Ishikawa (cell line): ENCODE results near the gene CDK7.

Source experiments
- CEBPB ChIP-seq: IDR thresholded peaks from 2 replicates; pipeline ENCODE4 v1.6.1; 2012
- CREB1 ChIP-seq: IDR thresholded peaks from 2 replicates; pipeline ENCODE4 v1.6.1; 2012; ENCODE audit warnings: low read depth
- EGR1 ChIP-seq: IDR thresholded peaks from 2 replicates; pipeline ENCODE4 v1.6.1; 2012
- EP300 ChIP-seq: IDR thresholded peaks from 2 replicates; pipeline ENCODE4 v1.6.1; 2012; ENCODE audit warnings: borderline replicate concordance
- FOXM1 ChIP-seq: IDR thresholded peaks from 2 replicates; pipeline ENCODE4 v1.6.1; 2012; ENCODE audit warnings: low read depth, borderline replicate concordance
- NFIC ChIP-seq: IDR thresholded peaks from 2 replicates; pipeline ENCODE4 v1.6.1; 2012
- RAD21 ChIP-seq: IDR thresholded peaks from 2 replicates; pipeline ENCODE4 v1.6.1; 2012; ENCODE audit warnings: low read depth
- TAF1 ChIP-seq: IDR thresholded peaks from 2 replicates; pipeline ENCODE4 v1.6.1; 2012; ENCODE audit warnings: low read depth, mild to moderate bottlenecking
- TCF12 ChIP-seq: IDR thresholded peaks from 2 replicates; pipeline ENCODE4 v1.6.1; 2012; ENCODE audit warnings: low read depth
- TEAD4 ChIP-seq: IDR thresholded peaks from 2 replicates; pipeline ENCODE4 v1.6.1; 2012
- YY1 ChIP-seq: IDR thresholded peaks from 2 replicates; pipeline ENCODE4 v1.6.1; 2012; ENCODE audit warnings: low read depth
- ZBTB7A ChIP-seq: IDR thresholded peaks from 2 replicates; pipeline ENCODE4 v1.6.1; 2012; ENCODE audit warnings: low read depth
- TF ChIP-seq, protein P1 (sequence below): IDR thresholded peaks from 2 replicates; pipeline ENCODE4 v1.6.1; 2012
- TF ChIP-seq, protein P2 (sequence below): IDR thresholded peaks from 2 replicates; pipeline ENCODE4 v1.6.1; 2012
- TF ChIP-seq, protein P3 (sequence below): IDR thresholded peaks from 2 replicates; pipeline ENCODE4 v1.6.1; 2012; ENCODE audit warnings: low read depth, mild to moderate bottlenecking

CDK7 gene

DNA sequence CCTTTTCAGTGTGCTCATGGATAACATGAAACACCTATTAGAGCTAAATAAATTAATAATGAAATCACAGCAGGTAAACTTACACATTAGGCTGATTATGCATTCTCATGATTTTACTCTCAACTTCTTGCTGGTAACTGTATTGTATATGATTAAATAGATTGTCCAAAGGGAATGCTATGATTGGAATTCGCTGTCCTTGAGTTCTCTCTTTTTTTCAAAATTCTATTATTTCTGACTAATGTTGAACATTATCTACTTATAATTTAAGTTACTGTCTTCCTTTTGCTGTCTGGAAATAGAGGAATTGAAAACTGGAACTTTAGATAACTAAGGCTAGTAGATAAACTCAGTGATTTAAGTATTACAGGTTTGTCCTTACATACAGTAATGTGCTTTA lies 32.2 kb upstream of the CDK7 start:
- TF ChIP-seq EGR1 (no peak), NFIC (no peak), CREB1 (no peak), RAD21 (no peak), CEBPB (no peak)
- TF ChIP-seq, protein P1, sequence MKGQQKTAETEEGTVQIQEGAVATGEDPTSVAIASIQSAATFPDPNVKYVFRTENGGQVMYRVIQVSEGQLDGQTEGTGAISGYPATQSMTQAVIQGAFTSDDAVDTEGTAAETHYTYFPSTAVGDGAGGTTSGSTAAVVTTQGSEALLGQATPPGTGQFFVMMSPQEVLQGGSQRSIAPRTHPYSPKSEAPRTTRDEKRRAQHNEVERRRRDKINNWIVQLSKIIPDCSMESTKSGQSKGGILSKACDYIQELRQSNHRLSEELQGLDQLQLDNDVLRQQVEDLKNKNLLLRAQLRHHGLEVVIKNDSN = no peak
- TF ChIP-seq, protein P2, sequence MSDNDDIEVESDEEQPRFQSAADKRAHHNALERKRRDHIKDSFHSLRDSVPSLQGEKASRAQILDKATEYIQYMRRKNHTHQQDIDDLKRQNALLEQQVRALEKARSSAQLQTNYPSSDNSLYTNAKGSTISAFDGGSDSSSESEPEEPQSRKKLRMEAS = no peak

DNA sequence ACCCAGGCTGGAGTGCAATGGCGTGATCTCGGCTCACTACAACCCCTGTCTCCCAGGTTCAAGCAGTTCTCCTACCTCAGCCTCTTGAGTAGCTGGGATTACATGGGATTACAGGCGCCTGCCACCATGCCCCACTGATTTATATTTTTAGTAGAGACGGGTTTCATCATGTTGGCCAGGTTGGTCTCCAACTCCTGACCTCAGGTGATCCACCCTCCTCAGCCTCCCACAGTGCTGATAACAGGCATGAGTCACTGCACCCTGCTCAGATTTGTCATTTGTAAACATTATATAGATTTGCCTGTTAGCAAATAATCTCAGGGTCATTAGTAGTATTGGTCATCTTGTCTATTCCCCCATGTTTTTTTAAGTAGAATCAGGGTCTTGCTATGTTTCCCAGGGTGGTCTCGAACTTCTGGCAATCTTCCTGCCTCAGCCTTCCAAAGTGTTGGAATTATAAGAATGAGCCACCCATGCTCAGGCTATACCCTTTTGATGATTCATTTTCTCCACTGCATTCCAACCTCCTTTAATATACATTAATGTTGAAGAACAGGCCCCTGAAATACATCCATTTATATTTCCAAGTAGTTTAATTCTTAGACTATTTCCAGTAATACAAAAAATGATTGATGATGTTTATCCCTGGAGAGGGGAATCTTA lies 28.0 kb upstream of the CDK7 start:
- TF ChIP-seq, protein P2 = no peak
- TF ChIP-seq CREB1 (no peak), CEBPB (no peak), ZBTB7A (no peak), RAD21 (no peak), NFIC (no peak), EP300 (no peak), TEAD4 (no peak), YY1 (no peak), TCF12 (no peak), TAF1 (no peak), FOXM1 (no peak), EGR1 (no peak)
- TF ChIP-seq, protein P1 = no peak
- TF ChIP-seq, protein P3, sequence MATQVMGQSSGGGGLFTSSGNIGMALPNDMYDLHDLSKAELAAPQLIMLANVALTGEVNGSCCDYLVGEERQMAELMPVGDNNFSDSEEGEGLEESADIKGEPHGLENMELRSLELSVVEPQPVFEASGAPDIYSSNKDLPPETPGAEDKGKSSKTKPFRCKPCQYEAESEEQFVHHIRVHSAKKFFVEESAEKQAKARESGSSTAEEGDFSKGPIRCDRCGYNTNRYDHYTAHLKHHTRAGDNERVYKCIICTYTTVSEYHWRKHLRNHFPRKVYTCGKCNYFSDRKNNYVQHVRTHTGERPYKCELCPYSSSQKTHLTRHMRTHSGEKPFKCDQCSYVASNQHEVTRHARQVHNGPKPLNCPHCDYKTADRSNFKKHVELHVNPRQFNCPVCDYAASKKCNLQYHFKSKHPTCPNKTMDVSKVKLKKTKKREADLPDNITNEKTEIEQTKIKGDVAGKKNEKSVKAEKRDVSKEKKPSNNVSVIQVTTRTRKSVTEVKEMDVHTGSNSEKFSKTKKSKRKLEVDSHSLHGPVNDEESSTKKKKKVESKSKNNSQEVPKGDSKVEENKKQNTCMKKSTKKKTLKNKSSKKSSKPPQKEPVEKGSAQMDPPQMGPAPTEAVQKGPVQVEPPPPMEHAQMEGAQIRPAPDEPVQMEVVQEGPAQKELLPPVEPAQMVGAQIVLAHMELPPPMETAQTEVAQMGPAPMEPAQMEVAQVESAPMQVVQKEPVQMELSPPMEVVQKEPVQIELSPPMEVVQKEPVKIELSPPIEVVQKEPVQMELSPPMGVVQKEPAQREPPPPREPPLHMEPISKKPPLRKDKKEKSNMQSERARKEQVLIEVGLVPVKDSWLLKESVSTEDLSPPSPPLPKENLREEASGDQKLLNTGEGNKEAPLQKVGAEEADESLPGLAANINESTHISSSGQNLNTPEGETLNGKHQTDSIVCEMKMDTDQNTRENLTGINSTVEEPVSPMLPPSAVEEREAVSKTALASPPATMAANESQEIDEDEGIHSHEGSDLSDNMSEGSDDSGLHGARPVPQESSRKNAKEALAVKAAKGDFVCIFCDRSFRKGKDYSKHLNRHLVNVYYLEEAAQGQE = no peak

DNA sequence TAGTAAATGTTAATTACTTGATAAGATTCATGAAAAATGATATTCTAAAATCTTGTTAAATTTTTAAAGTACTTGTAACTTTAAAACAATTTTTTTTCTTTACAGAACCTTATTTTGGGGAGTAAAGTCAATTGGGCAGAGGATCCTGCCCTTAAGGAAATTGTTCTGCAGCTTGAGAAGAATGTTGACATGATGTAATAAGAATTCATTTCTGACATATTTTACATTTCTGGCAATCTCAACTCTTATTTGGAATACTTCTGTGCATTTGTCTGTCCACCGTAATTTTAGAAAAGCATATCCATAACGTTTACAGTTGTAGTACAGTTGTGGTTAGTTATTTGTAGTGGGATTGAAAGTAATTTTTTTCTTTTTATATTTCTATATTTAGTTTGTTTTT lies 25.1 kb upstream of the CDK7 start:
- TF ChIP-seq, protein P2 = no peak
- TF ChIP-seq FOXM1 (no peak), CEBPB (no peak), TAF1 (no peak), NFIC (no peak), YY1 (no peak), EP300 (no peak), EGR1 (no peak), CREB1 (no peak), TEAD4 (no peak), ZBTB7A (no peak), TCF12 (no peak), RAD21 (no peak)
- TF ChIP-seq, protein P3 = no peak
- TF ChIP-seq, protein P1 = no peak

DNA sequence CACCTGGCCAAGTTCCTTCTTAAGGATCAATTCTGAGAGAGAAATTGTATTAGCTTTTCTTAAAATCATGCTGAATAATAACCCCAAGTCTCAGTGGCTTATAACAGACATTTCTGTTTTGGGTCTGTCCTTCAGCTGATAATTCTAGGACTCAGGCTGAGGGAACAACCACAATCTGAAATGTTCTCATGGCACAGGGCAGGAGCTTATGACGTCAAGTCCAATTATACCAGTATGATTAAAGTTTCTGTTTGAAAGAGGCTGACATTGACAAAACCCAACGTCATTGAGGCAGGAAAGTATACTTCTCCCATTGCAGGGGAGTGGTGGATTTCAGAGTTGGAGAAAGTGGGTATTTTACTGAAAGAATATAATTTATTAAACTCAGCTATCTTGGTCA lies 23.5 kb upstream of the CDK7 start:
- TF ChIP-seq FOXM1 (no peak), ZBTB7A (no peak), EGR1 (no peak), TCF12 (no peak), YY1 (no peak), CREB1 (no peak), EP300 (no peak), TEAD4 (no peak), RAD21 (no peak)
- TF ChIP-seq, protein P3 = no peak
- TF ChIP-seq, protein P2 = no peak
- TF ChIP-seq, protein P1 = no peak
